BLaER1 (cell line): Measurements from ENCODE around the gene XNDC1N.

ENCODE experiments used
- H3K27ac ChIP-seq: shearing (Covaris generic); formaldehyde crosslinking; 2 replicates; pipeline ENCODE4 v1.8.1; 2022
- H3K27me3 ChIP-seq: shearing (Covaris generic); formaldehyde crosslinking; 2 replicates; pipeline ENCODE4 v1.8.1; 2022
- H3K36me3 ChIP-seq: shearing (Covaris generic); formaldehyde crosslinking; 2 replicates; pipeline ENCODE4 v1.8.1; 2022
- H3K4me1 ChIP-seq: shearing (Covaris generic); formaldehyde crosslinking; 2 replicates; pipeline ENCODE4 v1.8.1; 2022
- H3K4me2 ChIP-seq: shearing (Covaris generic); formaldehyde crosslinking; 2 replicates; pipeline ENCODE4 v1.8.1; 2022
- H3K4me3 ChIP-seq: shearing (Covaris generic); formaldehyde crosslinking; 2 replicates; pipeline ENCODE4 v1.8.1; 2022
- H3K9ac ChIP-seq: shearing (Covaris generic); formaldehyde crosslinking; 2 replicates; pipeline ENCODE4 v1.8.1; 2022
- H3K9me3 ChIP-seq: shearing (Covaris generic); formaldehyde crosslinking; 2 replicates; pipeline ENCODE4 v1.8.1; 2022
- H4K20me1 ChIP-seq: shearing (Covaris generic); formaldehyde crosslinking; 2 replicates; pipeline ENCODE4 v1.8.1; 2022
- Cebpa-rat ChIP-seq: shearing (Covaris generic); IDR thresholded peaks from 2 replicates; pipeline ENCODE4 v1.8.1; 2022

XNDC1N gene

DNA sequence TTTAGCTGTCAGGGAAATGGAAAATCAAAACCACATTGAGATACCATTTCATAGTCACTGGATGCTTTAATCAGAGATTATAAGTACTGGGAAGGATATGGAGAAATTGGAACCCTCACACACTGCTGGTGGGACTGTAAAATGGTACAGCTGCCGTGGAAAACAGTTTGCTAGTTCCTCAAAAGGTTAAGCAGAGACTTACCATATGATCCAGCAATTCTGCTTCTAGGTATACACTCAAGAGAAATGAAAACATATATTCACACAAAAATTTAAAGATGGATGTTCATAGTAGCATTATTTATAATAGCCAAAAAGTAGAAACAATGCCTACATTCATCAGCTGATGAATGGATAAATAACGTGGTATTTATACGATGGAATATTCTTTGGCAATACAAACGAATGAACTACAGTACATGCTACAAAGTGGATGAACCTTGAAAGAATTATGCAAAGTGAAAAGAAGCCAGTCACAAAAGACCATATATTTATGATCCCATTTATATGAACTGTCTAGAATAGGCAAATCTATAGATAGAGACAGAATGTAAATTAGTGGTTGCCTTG is 23.4 kb upstream of the XNDC1N start:
- H3K27me3 ChIP-seq, result no peaks in the 10 kb centered on the region
- 0 out of 2 replicates have a peak, but pooled peaks cover 9% of the 10 kb centered on the region for H3K36me3 ChIP-seq
- no peak overlapping the region for H3K9ac ChIP-seq
- no peak overlapping the region for H3K27ac ChIP-seq
- peaks cover 16% of the 10 kb centered on the region for H3K4me1 ChIP-seq
- no peak overlapping the region for H3K4me2 ChIP-seq
- no peaks in the 10 kb centered on the region for H3K9me3 ChIP-seq
- H3K4me3 ChIP-seq, result no peak overlapping the region
- H4K20me1 ChIP-seq, result peaks cover 15% of the 10 kb centered on the region
- no peak for TF ChIP-seq Cebpa-rat

DNA sequence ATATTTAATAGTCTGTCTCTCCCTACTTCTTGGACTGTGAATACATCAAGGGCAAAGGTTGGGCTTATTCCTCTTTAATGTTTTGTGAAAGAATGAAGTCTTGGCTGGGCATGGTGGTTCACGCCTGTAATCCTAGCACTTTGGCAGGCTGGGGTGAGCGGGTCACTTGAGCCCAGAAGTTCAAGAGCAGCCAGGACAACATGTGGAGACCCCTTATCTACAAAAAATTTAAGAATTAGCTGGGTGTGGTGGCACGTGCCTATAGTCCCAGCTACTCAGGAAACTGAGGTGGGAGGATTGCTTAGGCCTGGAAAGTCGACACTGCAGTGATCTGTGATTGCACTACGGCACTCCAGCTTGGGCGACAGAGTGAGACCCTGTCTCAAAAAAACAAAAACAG is 20.6 kb upstream of the XNDC1N start:
- peaks cover 12% of the 10 kb centered on the region for H4K20me1 ChIP-seq
- no peak overlapping the region for H3K4me3 ChIP-seq
- no peak for TF ChIP-seq Cebpa-rat
- H3K9me3 ChIP-seq, result no peaks in the 10 kb centered on the region
- no peaks in the 10 kb centered on the region for H3K27me3 ChIP-seq
- no peak overlapping the region for H3K27ac ChIP-seq
- H3K4me2 ChIP-seq, result no peak overlapping the region
- H3K4me1 ChIP-seq, result peaks cover 22% of the 10 kb centered on the region
- H3K36me3 ChIP-seq, result 0 out of 2 replicates have a peak, but pooled peaks cover 26% of the 10 kb centered on the region
- H3K9ac ChIP-seq, result no peak overlapping the region

DNA sequence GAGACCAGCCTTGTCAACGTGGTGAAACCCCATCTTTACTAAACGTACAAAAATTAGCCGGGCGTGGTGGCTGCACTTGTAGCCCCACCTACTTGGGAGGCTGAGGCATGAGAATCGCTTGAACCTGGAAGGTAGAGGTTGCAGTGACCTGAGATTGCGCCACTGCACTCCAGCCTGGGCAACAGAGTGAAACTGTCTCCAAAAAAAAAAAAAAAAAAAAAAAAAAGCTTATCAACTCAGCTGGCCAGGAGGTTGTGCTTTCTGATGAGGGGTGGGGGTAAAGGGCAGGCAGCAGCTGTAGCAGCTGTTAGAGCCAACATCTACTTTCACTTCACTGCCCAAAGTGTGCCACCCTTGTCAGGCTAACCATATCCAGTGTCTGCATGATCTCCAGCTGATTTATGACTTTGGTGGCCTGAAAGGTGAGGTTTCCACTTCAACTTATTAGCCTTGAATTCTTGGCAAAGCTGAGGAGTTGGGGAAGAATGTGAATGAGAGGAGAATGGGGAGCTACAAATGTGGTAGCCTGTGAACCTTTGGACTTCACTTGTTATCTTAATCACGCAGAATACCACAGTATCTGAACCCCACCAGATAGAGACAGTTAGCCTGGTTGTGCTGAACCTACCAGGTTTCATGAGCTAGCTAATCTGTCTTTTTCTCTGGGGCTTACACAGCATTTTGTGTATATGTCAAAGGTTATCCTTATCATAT is 20.1 kb upstream of the XNDC1N start:
- Histone ChIP-seq H3K27ac (no peak overlapping the region), H3K4me1 (peaks cover 27% of the 10 kb centered on the region), H3K27me3 (no peaks in the 10 kb centered on the region), H4K20me1 (peaks cover 12% of the 10 kb centered on the region; the same call in 1 of the 2 replicates), H3K4me3 (no peak overlapping the region), H3K9me3 (no peaks in the 10 kb centered on the region), H3K9ac (no peak overlapping the region), H3K4me2 (no peak overlapping the region), H3K36me3 (0 out of 2 replicates have a peak, but pooled peaks cover 26% of the 10 kb centered on the region)
- no peak for TF ChIP-seq Cebpa-rat

GRCh38 chr11:71947498-71947897 is 19.1 kb upstream of the XNDC1N start:
- no peaks in the 10 kb centered on the region for H3K27me3 ChIP-seq
- H3K4me2 ChIP-seq, result no peak overlapping the region
- H3K4me3 ChIP-seq, result no peak overlapping the region
- H4K20me1 ChIP-seq, result peaks cover 12% of the 10 kb centered on the region; the same call in 1 of the 2 replicates
- H3K9ac ChIP-seq, result no peak overlapping the region
- peaks cover 27% of the 10 kb centered on the region for H3K4me1 ChIP-seq
- 0 out of 2 replicates have a peak, but pooled peaks cover 26% of the 10 kb centered on the region for H3K36me3 ChIP-seq
- no peak for TF ChIP-seq Cebpa-rat
- H3K9me3 ChIP-seq, result no peaks in the 10 kb centered on the region
- H3K27ac ChIP-seq, result 0 out of 2 replicates have a peak overlapping the region, but pooled peaks have one; percentile 6

GRCh38 chr11:71946144-71946571 is 17.8 kb upstream of the XNDC1N start:
- H3K9ac ChIP-seq, result no peak overlapping the region
- TF ChIP-seq Cebpa-rat, result no peak
- no peaks in the 10 kb centered on the region for H3K27me3 ChIP-seq
- 0 out of 2 replicates have a peak, but pooled peaks cover 26% of the 10 kb centered on the region for H3K36me3 ChIP-seq
- H3K4me1 ChIP-seq, result peaks cover 27% of the 10 kb centered on the region
- H4K20me1 ChIP-seq, result 0 out of 2 replicates have a peak, but pooled peaks cover 12% of the 10 kb centered on the region
- H3K27ac ChIP-seq, result no peak overlapping the region
- H3K4me3 ChIP-seq, result no peak overlapping the region
- H3K4me2 ChIP-seq, result no peak overlapping the region
- no peaks in the 10 kb centered on the region for H3K9me3 ChIP-seq

- no peak for TF ChIP-seq Cebpa-rat
Observed at GRCh38 chr11:71940561-71941219, 12.3 kb upstream of the XNDC1N start.

GRCh38 chr11:71937826-71938225 is 9.4 kb upstream of the XNDC1N start:
- H3K4me2 ChIP-seq, result no peak overlapping the region
- H3K4me1 ChIP-seq, result peaks cover 7% of the 10 kb centered on the region
- no peak overlapping the region for H3K9ac ChIP-seq
- no peaks in the 10 kb centered on the region for H3K9me3 ChIP-seq
- H3K27ac ChIP-seq, result no peak overlapping the region
- H3K36me3 ChIP-seq, result peaks cover 20% of the 10 kb centered on the region; the same call in 1 of the 2 replicates
- no peaks in the 10 kb centered on the region for H3K27me3 ChIP-seq
- H4K20me1 ChIP-seq, result peaks cover 29% of the 10 kb centered on the region
- no peak for TF ChIP-seq Cebpa-rat
- no peak overlapping the region for H3K4me3 ChIP-seq

More at GRCh38 chr11:71940561-71941219, 12.3 kb upstream of the XNDC1N start:
- Histone ChIP-seq H3K4me2 (no peak overlapping the region), H4K20me1 (peaks cover 23% of the 10 kb centered on the region; the same call in 1 of the 2 replicates), H3K27me3 (no peaks in the 10 kb centered on the region), H3K27ac (no peak overlapping the region), H3K9ac (no peak overlapping the region), H3K36me3 (peaks cover 30% of the 10 kb centered on the region; the same call in 1 of the 2 replicates), H3K9me3 (no peaks in the 10 kb centered on the region), H3K4me1 (peaks cover 10% of the 10 kb centered on the region), H3K4me3 (no peak overlapping the region)

- H4K20me1 ChIP-seq, result peaks cover 29% of the 10 kb centered on the region
- H3K9me3 ChIP-seq, result no peaks in the 10 kb centered on the region
- H3K4me3 ChIP-seq, result no peak overlapping the region
- no peak overlapping the region for H3K4me2 ChIP-seq
- H3K27me3 ChIP-seq, result no peaks in the 10 kb centered on the region
- TF ChIP-seq Cebpa-rat, result no peak
- peaks cover 7% of the 10 kb centered on the region for H3K4me1 ChIP-seq
- H3K27ac ChIP-seq, result no peak overlapping the region
- peaks cover 20% of the 10 kb centered on the region; the same call in 1 of the 2 replicates for H3K36me3 ChIP-seq
- no peak overlapping the region for H3K9ac ChIP-seq
Observed at GRCh38 chr11:71936825-71937224, 8.4 kb upstream of the XNDC1N start.

GRCh38 chr11:71935338-71935925 is 7.0 kb upstream of the XNDC1N start:
- no peak overlapping the region for H3K9ac ChIP-seq
- H3K27me3 ChIP-seq, result no peaks in the 10 kb centered on the region
- no peak overlapping the region for H3K27ac ChIP-seq
- TF ChIP-seq Cebpa-rat, result no peak
- H4K20me1 ChIP-seq, result peaks cover 29% of the 10 kb centered on the region
- H3K4me3 ChIP-seq, result no peak overlapping the region
- peaks cover 20% of the 10 kb centered on the region; the same call in 1 of the 2 replicates for H3K36me3 ChIP-seq
- no peak overlapping the region for H3K4me2 ChIP-seq
- peaks cover 21% of the 10 kb centered on the region for H3K4me1 ChIP-seq
- H3K9me3 ChIP-seq, result no peaks in the 10 kb centered on the region
